NOMO-1 treated with dmso at 0.1 percent for 144 hours (cell line): ENCODE results near the gene RAB11FIP3.
"Not testable (repeated sequence)": the region's sequence is repeated elsewhere in the genome, so short reads cannot be mapped to it uniquely, and the experiment has no call there.

Source experiments
- DNase-seq: peaks from one replicate; lab custom pipeline; 2025; ENCODE audit not compliant: unreplicated experiment; lab: John Stamatoyannopoulos, UW

Gene RAB11FIP3, protein sequence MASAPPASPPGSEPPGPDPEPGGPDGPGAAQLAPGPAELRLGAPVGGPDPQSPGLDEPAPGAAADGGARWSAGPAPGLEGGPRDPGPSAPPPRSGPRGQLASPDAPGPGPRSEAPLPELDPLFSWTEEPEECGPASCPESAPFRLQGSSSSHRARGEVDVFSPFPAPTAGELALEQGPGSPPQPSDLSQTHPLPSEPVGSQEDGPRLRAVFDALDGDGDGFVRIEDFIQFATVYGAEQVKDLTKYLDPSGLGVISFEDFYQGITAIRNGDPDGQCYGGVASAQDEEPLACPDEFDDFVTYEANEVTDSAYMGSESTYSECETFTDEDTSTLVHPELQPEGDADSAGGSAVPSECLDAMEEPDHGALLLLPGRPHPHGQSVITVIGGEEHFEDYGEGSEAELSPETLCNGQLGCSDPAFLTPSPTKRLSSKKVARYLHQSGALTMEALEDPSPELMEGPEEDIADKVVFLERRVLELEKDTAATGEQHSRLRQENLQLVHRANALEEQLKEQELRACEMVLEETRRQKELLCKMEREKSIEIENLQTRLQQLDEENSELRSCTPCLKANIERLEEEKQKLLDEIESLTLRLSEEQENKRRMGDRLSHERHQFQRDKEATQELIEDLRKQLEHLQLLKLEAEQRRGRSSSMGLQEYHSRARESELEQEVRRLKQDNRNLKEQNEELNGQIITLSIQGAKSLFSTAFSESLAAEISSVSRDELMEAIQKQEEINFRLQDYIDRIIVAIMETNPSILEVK

GRCh38 chr16:425082-425718 lies at the start of gene RAB11FIP3:
RAB11FIP3 (plus strand) TSS chr16:425649; CDS start chr16:426007, 358 bp downstream.
- DNase-seq, result peak; percentile 52

DNA sequence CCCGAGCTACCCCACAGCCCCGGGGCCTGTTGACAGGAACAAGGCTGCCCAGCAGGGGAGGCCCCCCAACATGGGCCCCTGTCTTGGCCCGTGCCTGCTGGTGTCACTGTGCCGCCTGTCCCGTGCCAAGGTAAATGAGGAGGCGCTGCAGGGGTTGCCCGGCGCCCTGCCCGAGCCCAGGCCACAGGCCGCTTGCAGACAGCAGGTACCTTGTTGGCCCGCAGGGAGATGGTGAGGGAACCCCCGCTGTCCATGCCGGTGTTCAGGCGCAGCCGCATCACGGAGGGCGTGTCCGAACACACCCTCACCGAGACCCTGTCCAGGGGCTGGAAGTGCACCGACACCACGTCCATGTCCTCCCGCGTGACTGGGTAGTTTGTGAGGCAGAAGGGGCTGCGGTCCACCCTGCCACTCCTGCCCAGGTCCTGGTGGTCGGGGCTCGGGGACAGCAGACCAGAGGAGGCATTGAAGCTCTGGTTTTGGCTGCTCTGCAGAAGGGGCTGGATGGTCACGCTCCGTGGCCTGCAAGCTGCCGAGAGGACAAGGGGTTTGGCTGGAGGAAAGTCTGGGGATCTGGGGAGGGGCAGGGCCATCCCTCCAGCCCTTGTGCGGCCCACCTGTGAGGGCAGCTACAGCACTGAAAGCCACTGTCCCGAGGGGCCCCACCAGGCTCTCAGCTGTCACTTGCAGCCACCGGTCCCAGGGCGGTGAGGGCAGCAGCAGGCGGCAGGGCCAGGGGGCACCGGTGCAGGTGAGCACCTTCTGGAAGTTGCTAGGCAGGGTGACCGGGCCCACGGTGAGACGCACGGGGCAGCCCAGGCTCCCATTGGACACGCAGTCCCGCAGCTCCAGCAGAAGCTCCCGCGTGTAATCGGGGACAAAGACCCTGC lies 49.3 kb upstream of the RAB11FIP3 start:
- no peak for DNase-seq

DNA sequence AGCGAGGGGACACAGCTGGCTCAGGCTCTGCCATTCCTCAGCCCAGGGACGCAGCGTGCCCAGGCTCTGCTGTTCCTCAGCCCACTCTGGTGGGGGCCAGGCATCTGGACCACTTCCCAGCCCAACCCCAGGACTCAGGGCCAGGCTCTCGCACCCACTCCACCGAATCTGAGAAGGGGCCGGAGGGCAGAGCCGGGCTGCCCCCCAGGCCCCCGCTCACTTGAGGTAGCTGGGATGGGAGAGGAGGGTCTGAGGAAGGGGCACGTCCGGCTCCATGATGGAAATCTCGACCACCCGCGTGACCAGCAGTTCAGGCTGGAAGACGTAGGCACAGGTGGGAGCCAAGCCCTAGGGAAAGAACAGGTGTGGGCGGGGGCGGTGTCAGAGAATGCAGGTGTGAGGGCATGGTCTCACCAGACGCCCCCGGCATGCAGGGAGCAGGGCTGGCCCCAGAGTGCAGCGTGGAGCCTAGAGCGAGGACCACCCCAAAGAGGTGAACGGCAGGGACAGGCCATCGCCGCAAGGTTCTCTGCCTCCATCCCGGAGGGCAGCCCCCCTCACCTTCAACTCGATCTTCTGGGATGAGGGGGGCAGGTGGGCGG lies 48.5 kb upstream of the RAB11FIP3 start:
- no peak for DNase-seq

DNA sequence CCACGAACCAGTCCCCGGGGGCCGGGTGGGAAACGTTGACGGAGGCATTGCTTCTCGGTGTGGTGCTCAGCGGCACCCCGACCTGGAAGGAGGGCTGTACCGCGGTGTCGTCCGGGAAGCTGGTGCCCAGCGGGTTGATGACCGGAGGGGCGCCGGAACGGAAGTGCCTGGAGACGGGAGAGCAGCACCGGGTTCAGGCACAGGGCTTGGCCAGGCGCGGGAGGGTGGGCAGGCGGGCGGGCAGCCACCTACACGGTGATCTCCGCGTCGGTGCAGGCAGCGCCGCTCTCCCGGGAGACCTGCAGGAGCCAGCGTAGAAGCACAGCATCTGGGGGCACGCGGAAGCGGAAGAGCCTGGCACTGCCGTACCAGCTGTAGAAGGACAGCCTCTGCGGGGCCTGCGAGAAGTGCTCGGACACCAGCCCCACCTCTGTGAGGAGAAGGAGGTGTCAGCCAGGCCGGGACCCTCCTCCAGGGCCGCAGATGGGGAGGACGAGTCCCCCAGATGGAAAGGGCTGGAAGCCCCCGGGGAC lies 48.0 kb upstream of the RAB11FIP3 start:
- no peak for DNase-seq

DNA sequence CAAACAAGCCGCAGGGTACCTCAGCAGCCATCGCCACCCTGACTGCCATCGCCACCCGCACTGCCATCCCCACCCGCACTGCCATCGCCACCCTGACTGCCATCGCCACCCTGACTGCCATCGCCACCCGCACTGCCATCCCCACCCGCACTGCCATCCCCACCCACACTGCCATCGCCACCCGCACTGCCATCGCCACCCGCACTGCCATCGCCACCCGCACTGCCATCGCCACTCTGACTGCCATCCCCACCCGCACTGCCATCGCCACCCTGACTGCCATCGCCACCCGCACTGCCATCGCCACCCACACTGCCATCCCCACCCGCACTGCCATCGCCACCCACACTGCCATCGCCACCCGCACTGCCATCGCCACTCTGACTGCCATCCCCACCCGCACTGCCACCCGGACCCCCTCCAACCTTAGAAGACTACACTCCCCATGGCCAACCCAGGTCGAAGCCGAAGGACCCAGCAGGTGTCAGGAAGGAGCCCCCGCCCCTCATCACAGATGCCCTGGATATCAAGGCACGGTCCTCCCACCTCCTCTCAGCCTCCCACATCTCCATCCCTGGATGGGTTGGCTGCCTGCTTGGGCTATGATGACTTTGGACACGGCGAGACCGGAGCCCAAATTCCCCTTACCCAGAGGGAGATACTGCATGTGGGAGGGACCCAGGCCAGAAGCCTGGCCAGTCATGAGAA lies 47.2 kb upstream of the RAB11FIP3 start:
- not testable (repeated sequence) for DNase-seq

- DNase-seq, result no peak
Observed at GRCh38 chr16:378821-379182, 46.6 kb upstream of the RAB11FIP3 start.

DNA sequence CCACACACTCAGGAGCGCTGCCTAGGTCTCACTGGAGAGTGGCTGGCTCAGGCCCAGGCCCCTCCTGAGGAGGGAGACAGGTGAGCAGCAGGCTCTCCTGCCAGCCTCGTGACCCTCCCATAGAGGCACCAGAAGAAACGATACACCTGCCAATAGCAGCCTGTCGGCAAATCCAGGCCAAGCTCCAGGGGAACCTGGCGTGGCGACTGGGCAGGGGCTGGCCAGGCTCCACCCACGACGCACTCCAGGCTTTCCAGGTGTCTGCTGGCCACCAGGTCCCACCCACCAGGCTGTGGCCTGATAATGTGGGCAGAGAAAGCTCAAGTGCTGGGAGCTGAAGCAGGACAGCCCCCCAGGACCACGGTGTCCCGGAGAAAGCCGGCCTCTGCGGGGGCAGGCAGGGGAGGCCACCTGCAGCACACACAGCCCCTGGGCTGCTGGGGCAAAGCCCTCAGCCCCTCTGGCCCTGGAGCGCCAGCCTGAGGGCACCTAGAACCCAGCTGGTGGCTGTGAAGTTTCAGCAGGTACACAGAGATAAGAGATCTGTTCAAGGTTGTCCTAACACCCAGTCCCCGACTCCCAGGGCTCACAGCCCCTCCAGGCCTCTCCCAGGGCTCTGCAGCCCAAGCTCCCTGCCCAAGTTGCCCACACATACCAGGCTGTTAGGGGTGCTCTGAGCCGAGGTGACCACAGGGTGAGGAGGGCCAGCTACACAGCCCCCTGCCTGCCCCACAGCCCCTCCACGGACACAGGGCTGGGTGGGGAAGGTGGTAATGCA lies 46.1 kb upstream of the RAB11FIP3 start:
- DNase-seq, result no peak

- DNase-seq, result no peak
Observed at GRCh38 chr16:379961-380761, 45.3 kb upstream of the RAB11FIP3 start.

- DNase-seq, result no peak
Observed at GRCh38 chr16:380762-381011, 44.8 kb upstream of the RAB11FIP3 start.

DNA sequence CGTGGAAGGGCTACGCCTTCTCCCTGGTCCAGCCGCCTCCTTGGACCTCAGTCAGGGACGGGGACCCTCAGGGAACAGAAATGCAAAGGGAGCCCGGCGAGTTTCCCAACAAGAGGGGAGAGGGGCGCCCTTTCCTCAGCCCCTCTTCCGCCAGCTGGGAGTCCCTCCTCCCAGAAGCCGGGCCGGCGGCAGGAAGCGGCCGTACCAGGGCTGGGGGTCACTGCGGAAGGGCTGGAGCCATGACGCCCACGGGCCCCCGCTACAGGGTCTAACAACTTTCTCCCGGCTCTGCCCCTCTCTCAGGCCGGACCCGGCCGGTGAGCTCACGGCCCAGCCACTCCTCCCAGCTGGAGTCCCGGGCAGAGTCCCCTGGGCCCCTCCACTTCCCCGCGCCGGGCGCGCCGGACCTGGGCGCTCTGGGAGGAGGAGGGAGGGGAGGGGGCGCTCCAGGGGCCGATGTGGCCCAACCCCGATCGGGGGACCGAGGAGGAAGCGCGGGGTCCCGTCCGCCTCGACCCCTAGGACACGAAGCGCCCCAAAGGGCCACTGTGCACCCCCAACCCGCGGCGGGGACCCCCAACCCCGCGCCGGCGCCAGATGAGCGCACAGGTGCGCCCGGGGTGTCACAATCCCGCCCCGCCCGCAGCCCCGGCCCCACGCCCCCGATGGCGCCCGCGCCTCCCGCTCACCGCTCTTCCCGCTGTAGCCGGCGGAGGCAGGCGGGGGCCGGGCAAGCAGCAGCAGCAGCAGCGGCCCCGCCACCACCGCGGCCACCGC lies 44.2 kb upstream of the RAB11FIP3 start:
- DNase-seq, result no peak

DNA sequence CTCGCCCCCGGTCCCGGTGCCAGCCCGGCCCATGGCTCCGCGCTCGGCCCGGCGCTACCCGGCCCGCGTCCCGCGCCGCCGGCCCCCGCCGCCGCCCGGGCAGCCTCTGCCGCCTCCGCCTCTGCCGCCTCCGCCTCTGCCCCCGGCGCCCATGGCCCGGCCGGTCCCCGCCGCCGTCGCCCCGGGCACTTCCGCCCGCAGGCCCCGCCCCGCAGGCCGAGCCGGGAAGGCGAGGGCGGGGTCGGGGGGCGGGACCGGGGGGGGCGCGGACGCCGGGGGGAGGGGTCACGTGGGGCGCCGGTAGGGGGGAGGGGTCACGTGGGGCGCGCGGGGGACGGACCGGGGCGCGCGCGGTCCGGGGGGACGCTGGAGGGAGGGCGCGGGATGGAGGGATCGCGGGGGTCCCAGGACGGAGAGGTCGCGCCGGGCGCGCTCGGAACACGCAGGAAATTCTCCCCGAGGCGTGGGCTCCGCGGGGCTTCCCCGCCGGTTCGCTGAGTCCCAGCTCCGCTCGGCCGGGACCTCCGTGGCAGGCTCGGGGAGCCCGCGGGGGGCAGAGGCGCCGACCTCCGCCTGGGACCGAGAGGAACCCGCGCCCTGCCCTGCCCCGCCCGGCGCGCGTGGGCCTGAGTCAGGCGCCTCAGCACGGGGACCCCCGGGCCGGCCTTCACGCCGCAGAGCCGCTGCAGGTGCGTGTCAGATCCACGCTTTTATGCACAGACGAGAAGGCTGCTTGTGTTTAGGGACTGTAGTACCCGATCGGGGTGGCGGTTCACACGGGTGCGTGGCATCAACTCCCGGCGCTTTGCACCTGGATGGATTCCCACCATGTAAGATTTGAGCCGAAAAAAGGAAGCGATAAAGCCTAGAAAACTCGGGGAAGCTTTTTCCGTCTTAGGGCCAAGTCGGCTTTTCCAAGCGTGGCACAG lies 43.4 kb upstream of the RAB11FIP3 start, which contains the start of gene PGAP6:
TSS of gene PGAP6 (minus strand) at position 190 of the 929 bp plus-strand sequence. CDS start at position 33, 157 bp downstream.
- peak; percentile 31 for DNase-seq

GRCh38 chr16:383326-384051 lies 42.0 kb upstream of the RAB11FIP3 start:
- DNase-seq, result no peak

- no peak for DNase-seq
Observed at GRCh38 chr16:386641-387156, 38.8 kb upstream of the RAB11FIP3 start.

- not testable (repeated sequence) for DNase-seq
Observed at GRCh38 chr16:387761-388666, 37.4 kb upstream of the RAB11FIP3 start.
